MM.1S (cell line): ENCODE data around the gene EXOC5.

Experiments
- DNase-seq: peaks from one replicate; pipeline ENCODE4 v3.0.0-alpha.2; 2015
- H2AFZ ChIP-seq: fragments of 300-600 bp; sonication (generic); 2 replicates; pipeline ENCODE4 v1.6.0; 2016; ENCODE audit warnings: antibody characterized with exemption, low read length
- H3F3A ChIP-seq: fragments of 300-600 bp; sonication (generic); 2 replicates; pipeline ENCODE4 v1.6.1; 2016; ENCODE audit warnings: mild to moderate bottlenecking, antibody characterized with exemption, low read length, moderate library complexity, mixed read lengths; ENCODE audit not compliant: insufficient read depth
- H3K27ac ChIP-seq: fragments of 300-600 bp; sonication (generic); 2 replicates; pipeline ENCODE4 v1.5.1; 2016; ENCODE audit warnings: mild to moderate bottlenecking, low read length
- H3K27me3 ChIP-seq: fragments of 300-600 bp; sonication (generic); replicated peaks from 2 replicates; pipeline ENCODE4 v1.6.0; 2016; ENCODE audit warnings: low read length; ENCODE audit not compliant: insufficient read depth
- H3K36me3 ChIP-seq: fragments of 300-600 bp; sonication (generic); replicated peaks from 2 replicates; pipeline ENCODE4 v1.6.1; 2016; ENCODE audit warnings: mild to moderate bottlenecking, low read length, mixed read lengths; ENCODE audit not compliant: insufficient read depth
- H3K4me1 ChIP-seq: fragments of 300-600 bp; sonication (generic); 2 replicates; pipeline ENCODE4 v1.6.1; 2016; ENCODE audit warnings: low read length, mixed read lengths
- H3K4me2 ChIP-seq: fragments of 300-600 bp; sonication (generic); 2 replicates; pipeline ENCODE4 v1.6.0; 2016; ENCODE audit warnings: low read depth, low read length
- H3K4me3 ChIP-seq: fragments of 300-600 bp; sonication (generic); 2 replicates; pipeline ENCODE4 v1.5.1; 2016; ENCODE audit warnings: low read length, mixed read lengths
- H3K79me2 ChIP-seq: fragments of 300-600 bp; sonication (generic); 2 replicates; pipeline ENCODE4 v1.6.1; 2016; ENCODE audit warnings: mixed run types, low read length, mixed read lengths
- H3K9ac ChIP-seq: fragments of 300-600 bp; sonication (generic); 2 replicates; pipeline ENCODE4 v1.6.1; 2016; ENCODE audit warnings: low read length, mixed read lengths
- H3K9me2 ChIP-seq: fragments of 300-600 bp; sonication (generic); replicated peaks from 2 replicates; pipeline ENCODE4 v1.6.1; 2016; ENCODE audit warnings: mild to moderate bottlenecking, low read length, mixed read lengths; ENCODE audit not compliant: insufficient read depth
- H3K9me3 ChIP-seq: fragments of 300-600 bp; sonication (generic); replicated peaks from 2 replicates; pipeline ENCODE4 v1.6.1; 2016; ENCODE audit warnings: mild to moderate bottlenecking, low read length, mixed read lengths; ENCODE audit not compliant: insufficient read depth
- H4K20me1 ChIP-seq: fragments of 300-600 bp; sonication (generic); 2 replicates; pipeline ENCODE4 v1.6.1; 2016; ENCODE audit warnings: mild to moderate bottlenecking, low read length, moderate library complexity, mixed read lengths; ENCODE audit not compliant: insufficient read depth
- CTCF ChIP-seq: fragments of 300-600 bp; sonication (generic); IDR thresholded peaks from 2 replicates; pipeline ENCODE4 v1.5.1; 2016; ENCODE audit warnings: antibody characterized with exemption, low read length, mixed read lengths
- EZH2 ChIP-seq: fragments of 300-600 bp; sonication (generic); optimal IDR thresholded peaks from 2 replicates; pipeline ENCODE3; 2017; ENCODE audit warnings: low read depth, mild to moderate bottlenecking, antibody characterized with exemption, low read length, mixed read lengths
- EZH2phosphoT487 ChIP-seq: fragments of 300-600 bp; sonication (generic); IDR thresholded peaks from 2 replicates; pipeline ENCODE4 v1.6.1; 2018; ENCODE audit warnings: antibody characterized with exemption, low read length

The EXOC5 gene

GRCh38 chr14:57314396-57315089, 45.8 kb upstream of the EXOC5 start:
- Histone ChIP-seq H3F3A (no peaks in the 10 kb centered on the region), H3K4me2 (no peak overlapping the region), H3K9ac (no peak overlapping the region), H3K36me3 (no peaks in the 10 kb centered on the region), H2AFZ (no peak overlapping the region), H3K4me1 (no peaks in the 10 kb centered on the region), H3K27me3 (no peaks in the 10 kb centered on the region), H3K79me2 (no peaks in the 10 kb centered on the region), H3K27ac (no peak overlapping the region), H3K9me3 (no peaks in the 10 kb centered on the region), H4K20me1 (no peaks in the 10 kb centered on the region), H3K9me2 (no peaks in the 10 kb centered on the region), H3K4me3 (no peak overlapping the region)
- no peak for TF ChIP-seq EZH2phosphoT487
- no peak for TF ChIP-seq EZH2
- no peak for TF ChIP-seq CTCF
- DNase-seq: no peak

- TF ChIP-seq CTCF (no peak), EZH2phosphoT487 (no peak), EZH2 (no peak)
- Histone ChIP-seq H3K36me3 (no peaks in the 10 kb centered on the region), H3K4me2 (no peak overlapping the region), H3F3A (no peaks in the 10 kb centered on the region), H3K9ac (no peak overlapping the region), H3K9me2 (no peaks in the 10 kb centered on the region), H4K20me1 (no peaks in the 10 kb centered on the region), H3K9me3 (no peaks in the 10 kb centered on the region), H3K27ac (no peak overlapping the region), H2AFZ (no peak overlapping the region), H3K4me1 (no peaks in the 10 kb centered on the region), H3K27me3 (no peaks in the 10 kb centered on the region), H3K4me3 (no peak overlapping the region), H3K79me2 (no peaks in the 10 kb centered on the region)
- no peak for DNase-seq
Observed at GRCh38 chr14:57302883-57303282, 34.2 kb upstream of the EXOC5 start.

- Histone ChIP-seq H4K20me1 (no peaks in the 10 kb centered on the region), H3K4me1 (no peaks in the 10 kb centered on the region)
Observed at GRCh38 chr14:57299511-57299910, 30.8 kb upstream of the EXOC5 start.

More at GRCh38 chr14:57299511-57299910, 30.8 kb upstream of the EXOC5 start:
- H3K27me3 ChIP-seq: no peaks in the 10 kb centered on the region
- H2AFZ ChIP-seq: no peak overlapping the region
- H3K4me3 ChIP-seq: no peak overlapping the region
- H3K79me2 ChIP-seq: no peaks in the 10 kb centered on the region
- no peak for DNase-seq
- H3K27ac ChIP-seq: no peak overlapping the region
- no peaks in the 10 kb centered on the region for H3K9me2 ChIP-seq
- no peaks in the 10 kb centered on the region for H3F3A ChIP-seq
- H3K36me3 ChIP-seq: no peaks in the 10 kb centered on the region
- no peak overlapping the region for H3K9ac ChIP-seq
- no peak overlapping the region for H3K4me2 ChIP-seq
- TF ChIP-seq EZH2: no peak
- no peak for TF ChIP-seq EZH2phosphoT487
- no peak for TF ChIP-seq CTCF
- H3K9me3 ChIP-seq: no peaks in the 10 kb centered on the region
